ENCODE data around the gene CFAP44. TPM values are rescaled to one million over a fixed set of nuclear protein-coding genes. Genes with fewer than 3 reads are reported as not detected.

The CFAP44 gene
- total and polyA plus RNA-seq, 2 donors (not counting 3 experiments of a cell fraction or from before 2014, with no cell fraction given): 1.5 to 4.7 TPM

- TF ChIP-seq EZH2 (IDR thresholded peaks at IDR 0.05; ENCODE audit: borderline replicate concordance, low read depth, low read length, severe bottlenecking): no peak
- TF ChIP-seq MYC (IDR thresholded peaks at IDR 0.05; ENCODE audit: low read depth, low read length): no peak
- no peak for TF ChIP-seq JUN (IDR thresholded peaks at IDR 0.05; ENCODE audit: borderline replicate concordance, insufficient read depth, insufficient read length, low read depth)
- TF ChIP-seq, protein P1, sequence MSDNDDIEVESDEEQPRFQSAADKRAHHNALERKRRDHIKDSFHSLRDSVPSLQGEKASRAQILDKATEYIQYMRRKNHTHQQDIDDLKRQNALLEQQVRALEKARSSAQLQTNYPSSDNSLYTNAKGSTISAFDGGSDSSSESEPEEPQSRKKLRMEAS (IDR thresholded peaks at IDR 0.05; ENCODE audit: insufficient read depth, insufficient read length): no peak
- TF ChIP-seq, protein P2, sequence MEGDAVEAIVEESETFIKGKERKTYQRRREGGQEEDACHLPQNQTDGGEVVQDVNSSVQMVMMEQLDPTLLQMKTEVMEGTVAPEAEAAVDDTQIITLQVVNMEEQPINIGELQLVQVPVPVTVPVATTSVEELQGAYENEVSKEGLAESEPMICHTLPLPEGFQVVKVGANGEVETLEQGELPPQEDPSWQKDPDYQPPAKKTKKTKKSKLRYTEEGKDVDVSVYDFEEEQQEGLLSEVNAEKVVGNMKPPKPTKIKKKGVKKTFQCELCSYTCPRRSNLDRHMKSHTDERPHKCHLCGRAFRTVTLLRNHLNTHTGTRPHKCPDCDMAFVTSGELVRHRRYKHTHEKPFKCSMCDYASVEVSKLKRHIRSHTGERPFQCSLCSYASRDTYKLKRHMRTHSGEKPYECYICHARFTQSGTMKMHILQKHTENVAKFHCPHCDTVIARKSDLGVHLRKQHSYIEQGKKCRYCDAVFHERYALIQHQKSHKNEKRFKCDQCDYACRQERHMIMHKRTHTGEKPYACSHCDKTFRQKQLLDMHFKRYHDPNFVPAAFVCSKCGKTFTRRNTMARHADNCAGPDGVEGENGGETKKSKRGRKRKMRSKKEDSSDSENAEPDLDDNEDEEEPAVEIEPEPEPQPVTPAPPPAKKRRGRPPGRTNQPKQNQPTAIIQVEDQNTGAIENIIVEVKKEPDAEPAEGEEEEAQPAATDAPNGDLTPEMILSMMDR (IDR thresholded peaks at IDR 0.05; ENCODE audit: extremely low read depth in 1 of 2, insufficient read depth in 1 of 2, low read depth in 1 of 2, low read length in 2 of 2): no peak
- TF ChIP-seq FOS (IDR thresholded peaks at IDR 0.05; ENCODE audit: borderline replicate concordance, insufficient read depth, low read length): no peak
- no peak for TF ChIP-seq GATA2 (IDR thresholded peaks at IDR 0.05; ENCODE audit: insufficient read depth, insufficient read length, low read depth, low read length)
- no peak for TF ChIP-seq POLR2AphosphoS5 (IDR thresholded peaks at IDR 0.05; ENCODE audit: insufficient read depth, low read depth, low read length)
- TF ChIP-seq POLR2A (IDR thresholded peaks at IDR 0.05; ENCODE audit: low read depth, low read length): no peak
- Histone ChIP-seq H3K9me3 (replicated peaks; ENCODE audit: control insufficient read depth, insufficient read depth, low read length) (no peaks in the 10 kb centered on the region), H2AFZ (ENCODE audit: low read depth, low read length) (no peak overlapping the region), H3K9ac (replicated peaks; ENCODE audit: extremely low read depth, insufficient read depth, low read length) (no peak overlapping the region), H3K27me3 (ENCODE audit: control insufficient read depth in 2 of 2, insufficient read depth in 2 of 2, low read length in 2 of 2) (no peaks in the 10 kb centered on the region), H3K4me1 (ENCODE audit: control insufficient read depth, extremely low read depth, insufficient read depth, low read length) (peaks cover 7% of the 10 kb centered on the region), H3K9me1 (replicated peaks; ENCODE audit: control insufficient read depth, extremely low read depth, insufficient read depth, low read length) (no peaks in the 10 kb centered on the region), H3K36me3 (ENCODE audit: control insufficient read depth in 2 of 2, extremely low read depth in 1 of 2, insufficient read depth in 2 of 2, low read length in 2 of 2) (no peaks in the 10 kb centered on the region), H3K4me3 (replicated peaks in 1 of 3; ENCODE audit: insufficient read depth in 1 of 3, low read depth in 1 of 3, low read length in 3 of 3) (no peak overlapping the region), H4K20me1 (replicated peaks; ENCODE audit: control insufficient read depth, extremely low read depth, insufficient read depth, low read length) (no peaks in the 10 kb centered on the region), H3K27ac (ENCODE audit: insufficient read depth, low read depth, low read length) (no peak overlapping the region), H3K4me2 (ENCODE audit: insufficient read depth, low read length) (no peak overlapping the region), H3K79me2 (ENCODE audit: control insufficient read depth, insufficient read depth, low read length) (no peaks in the 10 kb centered on the region)
- dilution Hi-C loops (cut with MboI; ENCODE audit: extremely low pct_ligation_motif_present, low sequenced_read_pairs): no loop called here
- BruUV-seq (replicated peaks): no TSS peak
- CTCF ChIA-PET: interaction anchor here (1.3 kb wide), 1 partner anchor 10 kb away, joined by 5 read pairs; no protein-coding TSS in a partner anchor
- no peak for FAIRE-seq
- no peak for DNase-seq (ENCODE audit: low read depth, low spot score)
- intact Hi-C loops (cut with micrococcal nuclease): no loop called here
- POLR2A ChIA-PET: no interaction called here
Measured at GRCh38 chr3:113438224-113438623, 3.1 kb downstream of the CFAP44 start.
